PC-3 (cell line): Measurements from ENCODE around the gene KRT35.

Experiments used
- CTCF ChIP-seq: fragments of 300-600 bp; sonication (generic); conservative IDR thresholded peaks from 2 replicates; pipeline ENCODE4 v1.5.1; 2017; ENCODE audit warnings: antibody characterized with exemption, low read depth, mild to moderate bottlenecking, low read length
- EZH2phosphoT487 ChIP-seq: fragments of 300-600 bp; sonication (generic); IDR thresholded peaks from 2 replicates; pipeline ENCODE4 v1.6.1; 2018; ENCODE audit warnings: mild to moderate bottlenecking, antibody characterized with exemption, low read length, borderline replicate concordance

GRCh38 chr17:41522301-41523224, 41.6 kb upstream of the KRT35 start:
- TF ChIP-seq CTCF (no peak), EZH2phosphoT487 (no peak)
